Effector CD4-positive, alpha-beta T cell (primary cell): ENCODE data around the gene DOCK3.
"Not testable (repeated sequence)": the region's sequence is repeated elsewhere in the genome, so short reads cannot be mapped to it uniquely, and the experiment has no call there.

Source experiments
- DNase-seq: peaks from one replicate; pipeline ENCODE4 v3.0.0-alpha.2; 2020

The DOCK3 gene

DNA sequence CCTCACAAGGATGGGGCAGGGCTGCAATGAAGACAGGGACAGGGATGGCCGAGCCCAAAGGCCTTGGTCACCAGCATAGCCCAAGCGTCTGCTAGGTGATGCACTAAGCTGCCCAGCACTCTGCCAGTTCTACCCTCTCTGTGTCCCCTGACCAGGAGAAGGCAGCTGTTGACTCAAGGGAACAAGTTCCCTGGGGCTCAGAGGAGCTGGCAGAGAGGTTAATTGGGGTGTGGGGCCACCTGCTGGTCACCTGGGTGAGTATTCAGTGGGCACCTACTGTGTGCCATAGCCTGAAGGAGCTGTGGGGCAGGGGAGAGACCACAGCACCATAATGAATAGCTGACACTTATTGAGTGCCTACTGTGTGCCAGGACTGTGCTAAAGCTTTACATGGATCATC lies 22.0 kb upstream of the DOCK3 start:
- peak; percentile 33 for DNase-seq

DNA sequence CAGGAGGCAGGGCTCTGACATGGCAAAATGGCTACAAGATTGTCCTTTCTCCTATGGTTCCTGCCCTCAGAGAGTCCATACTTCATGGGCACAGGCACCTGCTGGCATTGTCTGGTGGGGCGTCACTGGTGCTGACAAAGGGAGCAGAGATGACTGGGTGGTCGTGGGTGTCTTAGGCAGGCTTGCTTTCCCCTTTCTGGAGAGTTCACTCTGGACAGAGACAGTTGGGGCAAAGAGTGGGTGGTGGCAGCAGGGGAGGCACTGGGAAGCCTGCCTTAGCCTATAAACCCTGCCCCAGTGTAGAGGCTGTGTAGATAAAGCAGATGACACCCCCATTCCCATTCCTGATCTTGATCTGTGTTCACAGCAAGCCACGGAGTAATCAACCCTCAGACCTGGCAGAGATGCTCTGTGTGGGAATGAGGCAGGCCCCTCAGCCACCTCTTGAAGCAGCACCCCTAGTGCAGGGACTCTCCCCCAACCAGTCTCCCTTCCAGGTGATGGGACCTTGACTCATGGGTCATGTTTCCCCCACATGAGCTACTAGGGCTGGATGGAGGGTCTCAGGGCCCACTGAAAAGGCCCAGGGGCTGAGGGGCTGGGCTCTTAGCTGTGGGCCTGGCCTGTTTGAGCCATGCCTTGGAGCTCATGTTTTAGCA lies 20.7 kb upstream of the DOCK3 start:
- no peak for DNase-seq

- DNase-seq = no peak
Observed at GRCh38 chr3:50655009-50655830, 19.5 kb upstream of the DOCK3 start.

DNA sequence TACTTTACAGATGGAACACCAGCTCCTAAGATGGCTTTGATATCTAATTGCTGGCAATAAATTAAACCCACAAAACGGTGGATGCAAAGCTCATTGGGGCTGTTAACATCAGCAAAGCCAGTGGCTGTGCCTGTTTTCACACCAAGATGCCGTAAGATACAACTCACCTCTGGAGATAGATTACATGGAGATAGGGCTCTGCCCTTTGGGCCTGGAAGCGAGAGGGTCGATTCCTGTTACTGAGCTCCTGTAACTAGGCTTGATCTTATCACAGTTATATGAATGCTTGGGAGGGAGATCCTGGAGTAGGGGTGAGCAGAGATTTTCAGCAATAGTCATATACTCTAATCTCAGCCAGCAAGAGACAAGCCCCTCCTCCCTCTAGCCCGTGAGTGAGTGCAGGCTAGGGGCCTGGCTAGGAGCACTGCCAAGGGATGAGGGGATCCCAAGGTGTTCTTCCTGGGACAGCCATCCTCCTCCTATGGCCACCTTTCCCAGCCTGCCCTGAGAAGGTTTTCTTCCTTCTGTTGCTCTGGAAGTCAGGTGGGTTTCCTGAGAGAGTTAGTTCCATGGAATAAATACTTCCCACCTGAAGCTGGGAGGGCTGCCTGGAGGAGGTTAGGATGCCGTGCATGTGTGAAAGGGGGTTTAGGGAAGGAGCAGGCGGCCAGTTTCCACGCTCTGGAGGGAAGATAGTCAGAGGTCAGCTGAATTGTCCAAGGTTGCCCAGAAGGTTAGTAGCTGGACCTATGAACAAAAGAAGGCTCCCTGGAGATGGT lies 18.1 kb upstream of the DOCK3 start:
- DNase-seq = no peak

GRCh38 chr3:50657407-50657806 lies 17.3 kb upstream of the DOCK3 start:
- no peak for DNase-seq

DNA sequence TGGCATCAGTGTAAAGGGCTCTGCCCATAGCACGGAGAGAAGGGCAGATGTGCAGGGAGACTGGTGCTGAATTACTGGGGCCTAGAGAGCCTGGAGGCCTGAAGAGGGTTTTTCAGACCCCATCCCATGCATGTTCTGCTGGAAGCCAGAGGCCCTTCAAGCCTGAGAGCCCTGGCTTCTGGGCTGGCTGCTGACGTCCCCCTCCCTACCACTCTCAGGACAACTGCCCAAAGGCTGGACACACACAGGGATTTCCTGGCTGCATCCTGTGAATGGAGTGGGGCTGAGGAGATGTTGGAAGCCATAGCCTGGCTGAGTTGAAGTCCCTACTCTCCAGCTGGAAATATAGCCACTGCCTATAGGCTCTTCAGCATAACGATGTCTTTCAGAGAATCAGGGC lies 16.9 kb upstream of the DOCK3 start:
- DNase-seq = no peak

GRCh38 chr3:50658416-50658815 lies 16.3 kb upstream of the DOCK3 start:
- no peak for DNase-seq

- DNase-seq = no peak
Observed at GRCh38 chr3:50658831-50659230, 15.9 kb upstream of the DOCK3 start.

- no peak for DNase-seq
Observed at GRCh38 chr3:50660386-50660785, 14.3 kb upstream of the DOCK3 start.

GRCh38 chr3:50661321-50661837 lies 13.3 kb upstream of the DOCK3 start:
- no peak for DNase-seq

DNA sequence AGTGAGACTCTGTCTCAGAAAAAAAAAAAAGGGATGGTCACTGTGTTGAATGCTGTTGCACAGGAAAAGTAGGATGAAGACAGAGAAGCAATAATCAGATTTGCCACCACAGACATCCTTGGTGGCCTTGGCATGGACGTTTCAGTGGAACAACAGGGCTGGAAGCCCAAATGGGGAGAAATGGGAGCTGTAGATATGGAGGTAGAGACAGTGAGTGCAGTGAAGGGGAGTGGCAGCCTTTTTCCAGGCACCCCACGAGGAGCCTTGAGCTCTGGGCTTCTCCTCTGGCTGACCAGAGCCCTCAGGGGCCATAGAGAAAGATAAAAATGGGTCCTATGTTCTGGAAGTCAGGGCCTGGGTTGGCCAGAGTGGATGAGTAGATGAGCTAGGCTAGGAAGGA lies 12.3 kb upstream of the DOCK3 start:
- DNase-seq = no peak

DNA sequence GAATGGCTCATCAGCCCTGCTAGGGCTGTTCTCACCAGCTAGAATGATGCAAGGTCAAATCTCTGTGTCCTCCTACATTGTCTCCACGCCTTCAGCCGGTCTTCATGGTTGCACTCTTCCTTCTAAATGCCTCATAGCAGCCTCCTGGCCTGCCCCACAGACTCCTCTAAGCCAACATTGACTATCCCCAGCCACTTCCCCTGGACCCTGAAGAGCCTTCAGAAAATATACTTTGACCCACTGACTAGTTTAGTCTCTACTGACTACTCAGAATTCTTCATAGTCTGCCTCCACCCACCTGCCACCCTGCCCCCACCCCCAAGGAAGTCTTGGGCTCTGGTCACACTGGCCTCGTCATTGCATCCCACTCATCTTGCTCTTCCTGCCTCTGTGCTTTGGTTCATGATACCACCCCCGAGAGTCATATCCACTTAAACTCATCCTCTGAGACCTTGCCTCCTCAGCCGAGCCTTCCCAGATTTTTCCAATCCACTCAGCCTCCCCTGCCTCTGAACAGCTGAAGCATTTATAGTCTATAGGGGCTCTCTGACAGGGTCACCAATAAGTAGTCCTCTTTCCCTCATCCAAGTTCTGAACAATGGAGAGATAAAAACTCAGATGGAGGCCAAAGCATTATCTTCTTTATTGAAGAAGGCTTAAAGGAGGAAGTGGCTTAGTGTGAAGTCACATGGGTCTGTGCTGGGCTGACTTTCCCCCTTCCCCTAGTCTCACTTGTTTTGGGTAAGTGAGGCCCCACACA lies 9.5 kb upstream of the DOCK3 start:
- no peak for DNase-seq

- not testable (repeated sequence) for DNase-seq
Observed at GRCh38 chr3:50665841-50666115, 8.9 kb upstream of the DOCK3 start.

DNA sequence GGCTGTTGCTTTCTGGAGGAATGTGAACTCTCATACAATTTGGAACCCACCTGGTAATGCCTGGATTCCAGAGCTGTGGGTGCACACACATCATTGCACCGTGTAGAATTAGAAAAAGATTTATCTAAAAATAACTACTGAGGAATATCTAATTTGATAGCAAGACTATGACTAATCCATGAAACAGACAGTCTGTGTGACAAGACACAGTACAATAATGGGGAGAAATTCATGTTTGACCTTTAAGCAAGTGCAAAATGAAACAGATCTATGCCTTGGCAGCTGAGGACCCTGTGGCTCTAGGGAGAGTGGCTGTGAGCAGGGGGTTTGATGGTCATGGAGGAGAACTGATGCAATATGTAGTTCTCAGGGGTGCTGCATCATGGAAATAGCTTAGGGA lies 7.9 kb upstream of the DOCK3 start:
- no peak for DNase-seq

DNA sequence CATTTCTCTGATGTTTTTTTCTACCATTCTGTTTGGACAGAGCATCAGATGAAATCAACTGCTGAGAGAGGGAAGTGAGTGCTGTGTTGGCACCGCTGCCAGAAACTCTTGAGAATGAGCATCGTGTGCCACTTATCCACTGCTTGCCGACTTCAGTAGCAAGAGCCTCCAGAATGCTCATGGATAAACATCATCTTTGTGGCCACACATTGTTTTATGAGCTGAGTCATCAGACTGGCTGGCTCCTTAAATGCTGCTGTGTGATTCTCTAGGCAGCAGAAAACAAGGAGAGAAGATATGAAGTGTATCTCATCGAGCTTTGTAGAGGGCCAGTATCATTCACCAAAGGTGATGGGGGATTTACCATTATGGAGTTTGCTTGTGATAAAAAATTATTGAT lies 3.4 kb upstream of the DOCK3 start:
- no peak for DNase-seq

GRCh38 chr3:50672656-50673055 lies 2.1 kb upstream of the DOCK3 start:
- DNase-seq = no peak

GRCh38 chr3:50673931-50674330 lies 796 bp upstream of the DOCK3 start:
- DNase-seq = no peak

DNA sequence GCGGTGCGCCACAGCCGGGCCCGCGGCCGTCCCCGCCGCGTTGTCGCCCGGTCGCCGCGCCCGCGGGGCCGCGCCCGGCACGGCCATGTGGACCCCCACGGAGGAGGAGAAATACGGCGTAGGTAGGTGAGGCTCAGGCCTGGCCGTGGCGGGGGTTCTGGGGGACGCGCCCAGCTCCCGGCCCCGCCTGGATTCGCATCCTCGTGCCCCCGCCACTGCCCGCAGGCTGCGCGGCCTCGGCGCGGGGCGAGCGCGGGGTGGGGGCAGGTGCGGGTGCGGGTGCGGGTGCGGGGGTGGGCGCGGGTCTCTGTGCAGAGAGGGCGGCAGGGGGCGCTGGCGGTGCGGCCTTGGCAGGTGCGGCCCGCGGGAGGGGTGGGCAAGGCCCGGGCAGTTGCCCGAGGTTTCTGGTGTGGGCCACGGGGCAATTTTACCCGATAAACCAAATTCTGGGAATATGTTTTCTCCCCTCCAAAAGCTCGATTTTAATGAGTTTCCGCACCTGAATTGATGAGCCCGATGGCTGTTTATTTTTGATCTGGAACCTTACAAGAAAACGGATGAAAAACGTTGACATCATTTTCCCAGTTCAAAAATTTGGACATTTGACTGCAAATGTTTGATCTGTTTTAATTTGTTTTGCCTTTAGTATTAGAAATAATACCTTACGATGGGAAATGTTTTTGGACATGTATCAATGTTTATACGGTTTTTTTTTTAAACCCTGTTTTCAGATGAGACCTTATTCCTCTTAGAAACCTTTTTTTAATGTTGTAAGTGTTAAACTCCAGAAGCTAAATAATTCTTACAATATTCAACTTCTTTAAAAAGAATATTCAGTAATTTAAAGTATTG lies 678 bp downstream of the DOCK3 start:
- peak; percentile 19 for DNase-seq

GRCh38 chr3:50676031-50676705 lies 1.4 kb downstream of the DOCK3 start:
- no peak for DNase-seq

- DNase-seq = no peak
Observed at GRCh38 chr3:50687127-50687751, 12.5 kb downstream of the DOCK3 start.

- DNase-seq = no peak
Observed at GRCh38 chr3:50687916-50688315, 13.2 kb downstream of the DOCK3 start.
